ENCODE results near the gene TTLL11.
"Not testable (repeated sequence)": the region's sequence is repeated elsewhere in the genome, so short reads cannot be mapped to it uniquely, and the experiment has no call there.

Gene TTLL11

GRCh38 chr9:122124528-122124927 is 31.4 kb upstream of the TTLL11 start:
- DNase-seq, result no peak

GRCh38 chr9:122124048-122124447 is 30.9 kb upstream of the TTLL11 start:
- DNase-seq, result no peak

- DNase-seq, result no peak
Observed at GRCh38 chr9:122122903-122123632, 30.0 kb upstream of the TTLL11 start.

- no peak for DNase-seq
Observed at GRCh38 chr9:122122468-122122867, 29.4 kb upstream of the TTLL11 start.

- DNase-seq, result no peak
Observed at GRCh38 chr9:122121931-122122330, 28.8 kb upstream of the TTLL11 start.

GRCh38 chr9:122121391-122121790 is 28.3 kb upstream of the TTLL11 start:
- DNase-seq, result no peak

GRCh38 chr9:122120316-122121071 is 27.4 kb upstream of the TTLL11 start:
- DNase-seq, result no peak

- DNase-seq, result no peak
Observed at GRCh38 chr9:122119721-122120120, 26.6 kb upstream of the TTLL11 start.

- DNase-seq, result no peak
Observed at GRCh38 chr9:122119166-122119521, 26.0 kb upstream of the TTLL11 start.

GRCh38 chr9:122118343-122119165 is 25.4 kb upstream of the TTLL11 start:
- DNase-seq, result no peak

GRCh38 chr9:122117241-122117640 is 24.1 kb upstream of the TTLL11 start:
- DNase-seq, result not testable (repeated sequence)

GRCh38 chr9:122116448-122117173 is 23.5 kb upstream of the TTLL11 start:
- no peak for DNase-seq

GRCh38 chr9:122116040-122116439 is 22.9 kb upstream of the TTLL11 start:
- DNase-seq, result no peak

- no peak for DNase-seq
Observed at GRCh38 chr9:122115176-122116035, 22.3 kb upstream of the TTLL11 start.

GRCh38 chr9:122113574-122113973 is 20.5 kb upstream of the TTLL11 start:
- DNase-seq, result no peak

- DNase-seq, result no peak
Observed at GRCh38 chr9:122112238-122112637, 19.1 kb upstream of the TTLL11 start.

- no peak for DNase-seq
Observed at GRCh38 chr9:122111413-122112085, 18.4 kb upstream of the TTLL11 start.

GRCh38 chr9:122110100-122110833 is 17.2 kb upstream of the TTLL11 start:
- DNase-seq, result no peak

GRCh38 chr9:122109035-122109813 is 16.1 kb upstream of the TTLL11 start:
- DNase-seq, result no peak

GRCh38 chr9:122107291-122107805 is 14.2 kb upstream of the TTLL11 start:
- no peak for DNase-seq

Measured in NCI-H526 treated with DMSO at 0.1 percent for 48 hours (cell line).